ENCODE results near the gene MCAM. TPM values are rescaled to one million over a fixed set of nuclear protein-coding genes. Genes with fewer than 3 reads are reported as not detected.

The MCAM gene
- total RNA-seq (2022; extraction: Qiagen RNA extraction) = 10.4 to 12.7 TPM (median 11.5 TPM) in 5 replicates

GRCh38 chr11:119316729-119317591 is at the start of gene MCAM:
MCAM (minus strand) TSS chr11:119317130; CDS start chr11:119317101, 29 bp downstream.

GRCh38 chr11:119346605-119347004 is 29.7 kb upstream of the MCAM start, which contains the start of gene MFRP:
MFRP (minus strand) TSS chr11:119346705; CDS start chr11:119346513, 192 bp downstream.

GRCh38 chr11:119340335-119341221 is 23.6 kb upstream of the MCAM start, which contains the start of gene C1QTNF5:
C1QTNF5 (minus strand) TSS chr11:119340883; CDS start chr11:119340397, 486 bp downstream.

GRCh38 chr11:119334174-119334930 is 17.4 kb upstream of the MCAM start, which contains the start of gene RNF26:
RNF26 (plus strand) TSS chr11:119334527; CDS start chr11:119335123, 596 bp downstream.

Other genes starting within 250 kb of the MCAM start
- 11.1 to 12.8 TPM (median 12.2 TPM) in 5 replicates for gene VPS11, start 249.3 kb downstream of the MCAM start, total RNA-seq (2022; extraction: Qiagen RNA extraction)
- gene HMBS, start 232.2 kb downstream of the MCAM start, total RNA-seq (2022; extraction: Qiagen RNA extraction) = 42.4 to 55.7 TPM (median 45.5 TPM) in 5 replicates
- gene DPAGT1, start 215.3 kb downstream of the MCAM start, total RNA-seq (2022; extraction: Qiagen RNA extraction) = 30.3 to 37.9 TPM (median 36.3 TPM) in 5 replicates
- 4.1 to 5.7 TPM (median 5.0 TPM) in 5 replicates for gene C2CD2L, start 209.8 kb downstream of the MCAM start, total RNA-seq (2022; extraction: Qiagen RNA extraction)
- 9.2 to 10.8 TPM (median 9.4 TPM) in 5 replicates for gene HINFP, start 195.6 kb downstream of the MCAM start, total RNA-seq (2022; extraction: Qiagen RNA extraction)
- gene ABCG4, start 168.1 kb downstream of the MCAM start, total RNA-seq (2022; extraction: Qiagen RNA extraction) = 0.27 to 0.52 TPM (median 0.33 TPM) in 5 replicates
- gene NLRX1, start 148.4 kb downstream of the MCAM start, total RNA-seq (2022; extraction: Qiagen RNA extraction) = 10.4 to 11.6 TPM (median 10.9 TPM) in 5 replicates
- 0.06 to 0.20 TPM (median 0.14 TPM) in 5 replicates for gene NHERF4, start 131.7 kb downstream of the MCAM start, total RNA-seq (2022; extraction: Qiagen RNA extraction)
- gene CBL, start 110.8 kb downstream of the MCAM start, total RNA-seq (2022; extraction: Qiagen RNA extraction) = 5.8 to 8.9 TPM (median 7.6 TPM) in 5 replicates
- gene RNF26, start 17.4 kb upstream of the MCAM start, total RNA-seq (2022; extraction: Qiagen RNA extraction) = 31.1 to 39.1 TPM (median 36.8 TPM) in 5 replicates
- not detected in 5 replicates for gene C1QTNF5, start 23.8 kb upstream of the MCAM start, total RNA-seq (2022; extraction: Qiagen RNA extraction)
- not detected in 5 replicates for gene MFRP, start 29.6 kb upstream of the MCAM start, total RNA-seq (2022; extraction: Qiagen RNA extraction)
- 1.0 to 1.9 TPM (median 1.2 TPM) in 5 replicates for gene USP2, start 64.6 kb upstream of the MCAM start, total RNA-seq (2022; extraction: Qiagen RNA extraction)
- gene THY1, start 106.0 kb upstream of the MCAM start, total RNA-seq (2022; extraction: Qiagen RNA extraction) = 13.3 to 23.6 TPM (median 16.1 TPM) in 5 replicates

All from A549 treated with AZD2906 at 1 μM for 4 hours (cell line).